Kidney glomerular epithelial cell (primary cell): ENCODE results near the gene PIGT.

Source experiments
- DNase-seq: peaks from one replicate; lab custom pipeline; 2025; lab: John Stamatoyannopoulos, UW

The PIGT gene

DNA sequence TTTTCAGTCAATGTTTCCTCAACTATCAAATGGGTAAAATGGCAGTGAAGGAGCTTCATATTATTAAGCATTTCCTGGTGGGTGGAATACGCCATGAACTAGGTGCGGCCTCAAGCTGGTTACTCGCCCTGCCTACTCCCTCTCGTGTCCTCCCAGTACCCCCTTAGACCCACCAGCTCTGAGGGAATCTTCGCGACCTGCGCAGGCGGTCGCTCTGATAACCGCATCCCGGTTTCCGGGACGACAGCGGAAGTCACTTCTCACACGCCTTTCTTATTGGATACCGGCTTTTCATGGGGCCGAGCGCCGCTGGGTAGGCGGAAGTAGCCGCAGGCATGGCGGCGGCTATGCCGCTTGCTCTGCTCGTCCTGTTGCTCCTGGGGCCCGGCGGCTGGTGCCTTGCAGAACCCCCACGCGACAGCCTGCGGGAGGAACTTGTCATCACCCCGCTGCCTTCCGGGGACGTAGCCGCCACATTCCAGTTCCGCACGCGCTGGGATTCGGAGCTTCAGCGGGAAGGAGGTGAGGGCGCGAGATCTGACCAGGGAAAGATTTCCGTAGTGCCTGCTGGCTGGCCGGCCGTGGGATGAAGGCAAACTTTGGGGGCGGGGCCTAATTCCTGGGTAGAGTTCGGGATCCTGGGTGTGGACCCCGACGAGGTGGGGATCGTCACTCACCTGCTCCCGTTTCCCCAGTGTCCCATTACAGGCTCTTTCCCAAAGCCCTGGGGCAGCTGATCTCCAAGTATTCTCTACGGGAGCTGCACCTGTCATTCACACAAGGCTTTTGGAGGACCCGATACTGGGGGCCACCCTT is at the start of gene PIGT:
PIGT (plus strand) TSS at position 320 of the 816 bp plus-strand sequence; CDS start at position 336, 16 bp downstream.
- DNase-seq = peak; percentile 83

DNA sequence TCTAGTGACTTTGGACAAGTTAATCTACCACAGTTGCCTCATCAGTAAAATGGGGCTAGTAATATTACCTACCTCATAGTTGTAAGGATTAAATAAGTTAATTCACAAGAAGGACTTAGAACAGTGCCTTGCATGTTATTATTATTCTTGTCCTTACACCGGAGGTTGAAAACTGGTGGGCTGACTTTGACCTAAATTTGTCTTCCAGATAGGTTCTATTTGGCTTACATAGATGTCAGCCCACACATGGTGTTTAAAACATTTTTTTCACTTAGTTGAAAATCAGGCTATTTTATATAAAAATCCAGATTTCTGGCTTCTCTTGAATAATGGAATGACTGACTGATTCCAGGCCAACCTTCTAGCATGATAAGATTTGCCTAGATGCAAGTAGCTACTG is 49.7 kb upstream of the PIGT start:
- DNase-seq = no peak

DNA sequence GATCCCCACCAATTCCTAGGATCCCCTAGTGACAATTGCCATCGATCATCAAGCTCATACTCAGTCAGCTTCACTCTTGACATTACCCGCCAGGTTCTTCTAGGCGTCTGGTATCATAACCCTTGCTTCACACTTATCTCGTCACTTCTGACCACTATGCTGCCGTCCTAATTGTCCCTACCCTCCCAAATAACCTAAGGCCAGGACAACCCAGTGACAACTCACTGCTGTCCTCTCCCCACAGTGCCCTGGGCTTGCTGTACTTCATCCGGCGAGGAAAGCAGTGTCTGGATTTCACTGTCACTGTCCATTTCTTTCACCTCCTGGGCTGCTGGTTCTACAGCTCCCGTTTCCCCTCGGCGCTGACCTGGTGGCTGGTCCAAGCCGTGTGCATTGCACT is 49.3 kb upstream of the PIGT start:
- DNase-seq = no peak

DNA sequence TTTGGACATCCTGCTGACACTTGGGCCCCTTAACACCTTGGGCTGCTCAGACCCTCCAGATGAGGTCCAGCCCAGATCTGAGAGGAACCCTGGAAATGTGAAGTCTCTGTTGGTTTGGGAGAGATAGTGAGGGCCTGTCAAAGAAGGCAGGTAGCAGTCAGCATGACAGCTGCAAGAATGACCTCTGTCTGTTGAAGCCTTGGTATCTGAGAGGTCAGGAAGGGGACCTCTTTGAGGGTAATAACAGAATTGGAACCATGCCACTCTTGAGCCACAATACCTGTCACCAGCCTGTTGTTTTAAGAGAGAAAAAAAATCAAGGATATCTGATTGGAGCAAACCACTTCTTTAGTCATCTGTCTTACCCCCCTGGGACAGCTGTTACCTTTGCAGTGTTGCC is 48.8 kb upstream of the PIGT start:
- DNase-seq = no peak

DNA sequence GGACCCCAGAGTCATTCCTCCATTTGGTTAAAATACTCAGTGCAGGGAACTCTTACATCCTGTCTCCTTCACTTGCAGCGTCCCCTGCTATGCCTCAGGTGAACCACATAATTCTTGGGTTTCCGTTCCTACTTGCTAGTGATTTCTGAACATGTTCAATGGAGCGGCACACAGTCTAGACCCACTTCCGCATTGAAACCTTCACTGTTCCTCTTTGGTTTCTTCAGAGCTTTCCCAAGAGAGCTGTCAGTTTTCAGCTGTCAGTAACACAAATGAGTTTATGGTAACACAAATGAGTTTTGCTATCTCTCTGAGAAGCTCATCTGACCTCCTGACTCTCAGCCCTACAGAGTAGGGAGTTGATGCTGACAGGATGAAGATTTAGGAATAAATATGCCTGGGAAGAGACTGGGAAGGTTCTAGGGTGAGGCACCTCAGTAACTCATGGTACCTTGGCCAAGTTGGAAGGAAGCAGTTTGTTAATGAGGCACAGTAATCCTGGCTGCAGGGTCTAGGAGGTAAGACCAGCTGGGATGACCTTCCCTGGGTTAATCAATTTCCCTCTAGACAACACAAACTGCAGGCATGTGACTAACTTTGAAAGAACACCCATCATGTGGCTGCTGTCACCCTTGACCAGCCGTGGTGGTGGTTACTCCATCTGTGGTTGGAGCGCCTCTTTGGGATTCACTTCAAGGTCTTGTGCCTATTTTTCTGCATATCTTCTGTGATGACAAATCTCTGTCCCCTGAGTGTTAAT is 47.5 kb upstream of the PIGT start:
- no peak for DNase-seq

DNA sequence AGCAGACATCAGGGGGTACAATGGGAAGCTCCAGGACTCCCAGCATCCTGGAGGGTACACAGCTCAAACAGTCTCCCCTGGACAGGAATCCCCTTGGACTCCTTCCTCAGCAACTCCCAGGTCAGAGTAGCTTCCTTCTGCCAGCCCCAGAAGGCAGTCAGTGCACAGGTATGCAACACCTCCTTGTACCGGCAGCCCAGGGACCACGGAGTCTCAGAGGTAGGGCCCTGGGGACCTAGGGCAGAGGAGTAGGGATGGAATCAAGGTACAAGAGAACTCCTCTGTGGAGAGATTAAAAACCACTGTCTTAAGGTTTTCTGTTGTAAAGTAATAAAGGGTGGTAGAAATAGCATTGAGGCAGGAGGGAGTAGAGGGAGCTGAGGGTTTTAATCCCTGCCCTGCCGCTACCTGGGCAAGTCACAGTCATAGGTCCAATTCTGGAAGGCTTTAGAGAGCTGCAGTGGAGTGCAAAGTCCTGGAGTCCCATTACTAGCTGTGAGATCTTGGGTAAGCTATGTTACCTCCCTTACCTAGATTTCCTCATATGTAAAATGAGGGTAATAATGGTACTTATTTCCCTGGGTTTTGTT is 45.3 kb upstream of the PIGT start:
- DNase-seq = no peak

DNA sequence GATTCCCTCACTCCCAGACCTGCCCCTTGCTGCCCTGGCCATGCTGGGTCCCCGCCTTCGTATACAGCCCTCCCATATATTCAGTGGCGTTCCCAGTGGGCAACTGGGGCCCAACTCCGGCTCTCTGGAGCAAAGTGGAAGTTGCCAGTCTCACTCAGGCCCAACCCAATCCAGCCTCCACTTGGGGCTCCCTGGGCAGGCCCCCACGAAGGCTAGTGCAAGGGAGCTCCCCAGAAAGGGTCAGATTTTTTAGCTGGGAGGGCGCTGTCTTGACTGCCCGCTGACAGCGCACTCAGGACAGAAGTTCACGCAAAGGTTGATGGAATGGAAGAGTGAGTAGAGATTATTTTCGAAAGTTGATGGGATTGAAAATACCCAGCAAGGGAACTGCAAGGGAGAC is 43.7 kb upstream of the PIGT start:
- no peak for DNase-seq

DNA sequence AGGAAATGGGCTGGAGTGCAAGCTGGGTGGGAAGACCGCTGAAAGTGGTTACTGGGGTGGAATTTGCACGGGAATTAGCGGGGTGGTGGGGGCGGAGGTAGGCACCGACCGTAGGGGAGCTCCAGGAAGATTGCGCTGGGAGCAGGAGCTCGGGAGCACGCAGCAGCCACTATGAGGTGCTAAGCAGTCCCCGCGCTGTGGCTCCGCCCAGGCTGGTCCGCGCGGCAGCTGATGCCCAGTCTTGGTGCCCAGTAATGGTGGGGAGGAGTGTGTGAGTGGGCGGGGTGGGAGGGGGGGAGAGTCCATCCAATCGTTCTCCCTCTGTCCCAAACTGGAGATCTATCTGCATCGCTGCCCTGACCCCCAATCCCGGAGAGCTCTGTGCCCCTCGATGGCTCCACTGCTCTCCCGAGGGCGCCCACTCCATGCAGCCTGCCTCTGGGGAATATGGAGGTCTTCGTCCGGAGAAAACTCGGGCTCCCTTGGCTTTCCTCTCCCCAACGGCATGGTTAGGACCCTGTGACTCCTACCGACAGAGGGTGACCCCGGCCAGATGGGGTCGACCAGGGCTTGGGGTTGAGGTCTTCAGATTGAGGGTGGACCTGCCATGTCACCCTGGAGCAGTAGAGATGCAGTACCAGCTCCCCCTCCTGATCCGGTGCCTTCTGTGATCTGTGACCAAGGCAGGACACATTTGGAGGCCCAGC is 43.1 kb upstream of the PIGT start:
- no peak for DNase-seq

DNA sequence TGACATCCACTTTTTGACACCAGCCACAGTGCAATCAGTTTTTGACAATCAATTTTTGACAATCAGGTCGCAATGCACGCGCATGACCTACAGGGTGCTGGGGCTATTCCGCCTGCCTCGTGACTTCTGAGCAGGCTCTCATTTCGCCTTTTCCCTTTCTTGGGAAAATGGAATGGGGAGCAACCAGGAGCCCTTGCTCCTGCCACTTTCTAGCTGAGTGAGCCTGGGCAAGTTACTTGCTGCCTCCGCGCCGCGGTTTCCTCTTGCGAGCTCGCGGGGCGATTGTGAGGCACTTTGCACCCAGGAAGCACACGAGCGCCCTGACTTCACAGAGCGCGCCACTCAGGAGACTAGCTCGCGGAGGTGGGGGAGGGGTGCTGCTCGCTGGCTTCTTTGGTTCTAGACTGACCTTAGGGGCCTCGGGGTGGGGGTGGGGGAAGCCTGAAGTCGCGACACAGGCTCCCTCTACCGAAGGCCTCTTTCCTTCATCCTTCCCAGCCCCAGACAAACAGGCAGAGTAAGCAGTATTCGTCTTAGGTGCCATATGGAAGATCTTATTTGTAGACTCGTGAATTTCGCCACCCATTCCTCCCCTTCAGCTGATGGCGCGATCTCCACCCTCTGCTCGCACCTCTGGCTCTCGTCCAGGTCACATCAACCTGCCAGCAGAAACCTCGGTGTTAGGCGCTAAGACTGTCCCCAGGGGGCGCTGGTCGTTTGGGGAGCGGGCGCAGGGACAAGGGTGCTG is 42.4 kb upstream of the PIGT start:
- DNase-seq = peak; percentile 65

DNA sequence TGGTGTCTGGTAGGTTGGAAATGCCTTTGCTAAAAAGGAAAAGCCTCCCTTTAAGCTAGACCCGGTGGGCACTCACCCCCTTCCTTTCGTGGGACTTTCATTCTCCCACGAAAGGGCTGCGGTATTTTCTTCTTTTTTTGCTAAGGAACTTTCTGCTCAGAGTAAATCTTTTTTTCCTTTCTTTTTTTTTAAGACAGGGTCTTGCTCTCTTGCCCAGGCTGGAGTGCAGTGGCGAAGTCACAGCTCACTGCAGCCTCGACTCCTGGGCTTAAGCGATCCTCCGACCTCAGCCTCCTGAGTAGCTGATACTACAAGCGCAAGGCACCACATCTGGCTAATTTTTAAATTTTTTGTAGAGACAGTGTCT is 41.9 kb upstream of the PIGT start:
- DNase-seq = no peak

DNA sequence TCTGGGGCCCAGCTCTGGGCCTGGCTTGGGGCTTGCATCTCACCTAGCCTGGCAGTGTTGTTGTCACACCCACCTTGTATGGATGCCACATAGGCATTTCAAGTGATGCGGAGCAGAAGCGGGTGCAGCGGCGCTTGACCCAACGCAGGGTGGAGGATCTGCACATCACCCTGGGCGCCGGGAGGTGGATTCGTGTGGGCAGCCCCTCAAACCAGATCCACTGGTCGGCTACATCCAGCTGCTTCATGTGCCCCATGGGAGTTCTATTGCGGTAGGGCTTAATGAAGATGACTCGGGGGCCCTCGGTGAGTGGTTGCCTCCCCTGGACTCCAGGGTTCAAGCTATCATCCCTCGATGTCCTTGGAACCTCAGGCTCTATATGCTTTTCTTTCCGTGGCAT is 41.0 kb upstream of the PIGT start:
- no peak for DNase-seq

DNA sequence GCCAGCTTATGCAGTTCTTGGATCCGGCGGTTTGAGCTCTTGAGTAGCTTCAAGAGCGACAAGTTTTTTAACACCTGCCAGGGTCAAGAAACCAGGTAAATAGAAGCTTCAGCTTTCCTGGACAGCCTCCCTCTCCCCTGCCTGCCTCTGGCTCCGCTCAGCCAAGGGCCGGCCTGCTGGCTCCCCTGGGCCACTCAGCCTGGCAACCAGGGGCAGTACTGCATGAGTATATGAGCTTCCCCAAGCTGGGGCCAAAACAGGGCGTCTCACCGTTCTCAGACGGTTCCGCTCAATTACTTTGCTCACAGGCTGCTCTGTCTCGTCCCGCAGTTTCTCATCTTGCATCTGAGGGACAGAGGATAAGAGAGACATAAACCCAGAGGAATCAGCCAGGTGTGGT is 38.7 kb upstream of the PIGT start:
- DNase-seq = no peak

DNA sequence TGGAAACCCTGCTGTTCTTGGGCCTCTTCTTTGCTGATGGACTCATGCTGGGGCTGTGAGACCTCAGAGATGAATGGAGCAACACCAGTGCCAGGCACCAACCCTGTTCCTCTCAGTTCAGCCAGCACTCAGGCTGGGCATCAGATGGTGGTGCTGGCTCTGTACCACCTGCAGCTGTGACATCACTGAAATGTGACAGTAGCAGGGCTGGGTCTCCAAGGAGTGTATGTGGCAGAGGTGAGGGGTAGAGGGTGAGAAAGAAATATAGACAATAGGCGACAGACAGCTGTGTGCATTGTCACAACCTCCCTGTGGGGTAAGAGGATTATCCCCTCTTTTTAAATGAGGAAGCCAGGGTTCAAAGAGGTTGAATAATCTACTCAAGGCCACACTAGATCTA is 37.8 kb upstream of the PIGT start, which contains the start of gene TP53TG5:
TP53TG5 (minus strand) TSS at position 135 of the 400 bp plus-strand sequence; CDS start at position 46, 89 bp downstream.
- no peak for DNase-seq

DNA sequence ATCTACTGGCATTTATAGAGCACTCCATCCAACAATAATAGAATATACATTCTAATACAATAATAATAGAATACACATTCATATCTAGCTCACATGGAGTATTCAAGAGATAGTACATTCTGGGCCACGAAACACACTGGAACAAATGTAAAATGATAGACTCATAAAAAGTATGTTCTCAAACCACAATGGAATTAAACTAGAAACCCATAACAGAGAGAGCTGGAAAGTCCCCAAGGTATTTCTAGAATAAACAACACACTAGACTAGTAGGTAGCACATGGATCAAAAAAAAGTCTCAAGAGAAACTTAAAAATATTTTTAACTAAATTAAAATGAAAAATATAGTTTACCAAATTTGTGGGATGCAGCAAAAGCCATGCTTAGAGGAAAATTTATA is 28.7 kb upstream of the PIGT start:
- no peak for DNase-seq

DNA sequence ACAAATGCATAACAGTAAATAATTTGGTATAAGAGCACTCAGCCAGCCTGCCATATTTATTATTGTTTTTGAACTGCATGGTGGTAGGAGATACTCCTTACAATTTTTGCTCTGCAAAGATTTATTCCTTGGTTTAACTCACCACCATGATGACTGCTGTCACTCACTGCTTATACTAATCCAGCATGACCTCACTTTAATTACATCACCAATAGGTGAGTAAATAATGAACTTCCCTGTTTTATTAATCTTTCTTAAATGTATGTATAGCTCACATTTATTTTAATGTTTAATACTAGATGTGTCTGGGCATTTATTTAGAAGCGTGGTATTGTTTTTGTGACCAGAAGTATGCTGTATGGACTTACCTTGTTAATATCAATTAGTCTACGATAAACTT is 25.0 kb upstream of the PIGT start:
- no peak for DNase-seq

DNA sequence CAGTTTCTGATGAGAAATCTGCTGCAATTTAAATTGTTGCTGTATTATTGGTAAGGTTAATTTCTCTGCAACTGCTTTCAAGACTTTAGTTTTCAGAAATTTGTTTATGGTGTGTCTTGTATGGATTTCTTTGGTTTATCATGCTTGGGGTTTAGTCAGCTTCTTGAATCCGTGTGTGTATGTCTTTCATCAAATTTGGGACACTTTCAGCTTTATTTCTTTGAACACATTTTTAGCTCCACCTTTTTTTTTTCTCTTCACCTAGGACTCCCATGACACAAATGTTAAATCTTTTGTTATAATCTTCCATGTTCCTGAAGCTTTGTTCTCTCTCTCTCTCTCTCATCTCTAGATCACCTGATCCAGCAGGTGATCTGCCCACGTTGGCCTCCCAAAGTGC is 24.4 kb upstream of the PIGT start:
- no peak for DNase-seq

DNA sequence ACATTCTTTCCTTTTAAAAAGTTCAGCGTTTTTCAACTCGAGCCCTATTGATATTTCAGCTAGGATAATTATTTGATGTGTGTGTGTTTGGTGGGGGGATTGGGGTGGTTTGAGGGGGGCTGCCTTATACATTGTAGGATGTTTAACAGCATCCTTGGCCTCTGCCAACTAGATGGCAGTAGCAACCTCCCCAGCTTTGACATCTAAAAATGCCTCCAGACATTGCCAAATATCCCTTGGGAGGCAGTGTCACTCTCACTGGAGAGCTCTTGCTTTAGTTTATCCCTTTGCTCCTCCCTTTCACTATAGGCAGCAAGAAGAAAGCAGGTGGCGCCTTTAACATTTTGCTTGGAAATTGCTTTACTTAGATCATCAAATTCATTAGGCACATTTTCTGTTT is 23.2 kb upstream of the PIGT start:
- DNase-seq = no peak

DNA sequence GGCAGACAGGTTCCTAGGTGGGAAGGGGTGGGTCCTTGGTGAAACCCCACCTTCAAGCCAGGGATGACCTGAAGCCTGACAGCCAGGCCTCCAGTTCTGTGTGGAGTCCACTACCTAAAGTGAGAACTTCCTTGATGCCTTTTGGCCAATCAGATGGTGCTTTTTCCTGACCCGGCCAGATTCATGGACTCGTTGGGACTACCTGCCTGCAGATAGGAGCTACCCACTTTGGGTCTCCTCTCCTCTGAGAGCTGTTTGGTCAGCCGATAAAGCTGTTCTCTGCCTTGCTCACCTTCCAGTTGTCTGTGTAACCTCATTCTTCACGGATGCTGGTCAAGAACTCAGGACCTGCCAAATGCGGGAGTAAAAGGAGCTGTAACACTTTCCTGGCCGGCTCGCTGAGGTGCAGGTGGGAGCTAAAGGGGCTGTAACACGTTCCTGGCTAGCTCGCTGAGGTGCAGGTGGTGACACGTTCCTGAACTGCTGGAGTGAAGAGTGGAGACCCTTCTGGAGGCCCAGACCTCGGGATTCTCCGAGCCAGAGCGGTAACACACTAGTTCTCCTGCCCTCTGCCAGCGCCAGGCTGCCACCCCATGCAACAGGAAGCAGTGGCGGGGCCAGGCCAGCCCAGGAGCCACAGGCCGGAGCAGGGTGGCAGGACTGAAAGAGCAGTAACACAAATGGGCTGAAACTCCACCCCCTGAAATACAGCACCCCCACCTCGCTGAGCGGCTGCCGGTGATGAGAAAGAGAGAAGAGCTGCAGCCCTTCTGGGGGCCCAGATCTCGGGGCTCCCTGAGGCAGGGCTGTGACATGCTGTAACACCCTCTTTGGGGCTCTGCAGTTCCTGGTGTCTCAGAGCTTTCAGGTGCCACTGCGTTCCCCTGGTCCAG is 21.5 kb upstream of the PIGT start:
- no peak for DNase-seq

DNA sequence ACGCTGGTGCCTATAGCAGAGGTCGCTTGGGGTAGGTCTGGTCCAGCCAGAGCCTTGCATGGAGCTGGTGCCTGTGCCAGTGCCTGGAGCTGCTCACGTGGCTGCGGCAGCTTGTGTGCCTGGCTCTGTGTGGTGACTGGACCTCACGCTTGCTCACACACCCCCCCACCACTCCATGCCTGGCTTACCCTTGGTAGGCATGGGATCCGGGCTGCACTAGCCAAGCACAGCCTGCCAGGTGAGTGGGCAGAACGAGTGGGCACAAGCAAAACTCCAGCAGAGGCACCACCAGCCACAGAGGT is 20.9 kb upstream of the PIGT start:
- no peak for DNase-seq

DNA sequence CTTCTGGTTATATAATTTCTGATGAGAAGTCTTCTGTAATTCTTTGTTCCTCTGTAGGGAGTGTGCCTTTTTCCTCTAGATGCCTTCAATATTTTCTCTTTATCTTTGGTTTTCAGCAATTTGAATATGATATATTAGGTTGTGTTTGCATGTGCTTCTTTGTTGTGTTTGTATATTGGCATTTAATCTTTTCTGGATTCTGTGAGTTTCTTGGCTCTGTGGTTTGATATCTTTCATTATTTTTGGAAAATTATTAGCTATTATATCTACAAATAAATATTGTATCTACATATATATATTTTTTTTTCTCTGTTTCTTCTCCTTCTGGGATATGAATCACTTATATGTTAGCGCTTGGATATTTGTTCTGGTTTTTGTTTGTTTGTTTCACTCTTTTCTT is 16.9 kb upstream of the PIGT start:
- DNase-seq = no peak
